Cardiac muscle cell (in vitro differentiated cells and primary cell): ENCODE results near the gene POMT2. TPM values are rescaled to one million over a fixed set of nuclear protein-coding genes. Genes with fewer than 3 reads are reported as not detected.

ENCODE experiments used
- DNase-seq, 2 donors: peaks; one replicate each; pipeline versions ENCODE4 v3.0.0 to v3.0.0-alpha.2; 2010 to 2017; ENCODE audit warnings: low read depth in 1 of 2, low spot score in 1 of 2
- H3K27ac ChIP-seq: fragments of 200-600 bp; sonication (generic); 2 replicates; pipeline ENCODE4 v1.5.1; 2016
- H3K27me3 ChIP-seq: fragments of 200-600 bp; sonication (generic); 2 replicates; pipeline ENCODE4 v1.6.0; 2016; ENCODE audit warnings: control low read depth
- H3K36me3 ChIP-seq: fragments of 200-600 bp; sonication (generic); 2 replicates; pipeline ENCODE4 v1.5.1; 2016; ENCODE audit warnings: control low read depth
- H3K4me1 ChIP-seq: fragments of 200-600 bp; sonication (generic); 2 replicates; pipeline ENCODE4 v1.8.1; 2017; ENCODE audit warnings: low read depth, mild to moderate bottlenecking, mixed run types
- H3K4me3 ChIP-seq: fragments of 200-600 bp; sonication (generic); 2 replicates; pipeline ENCODE4 v1.5.1; 2016; ENCODE audit warnings: mild to moderate bottlenecking
- H3K9me3 ChIP-seq: fragments of 200-600 bp; sonication (generic); 2 replicates; pipeline ENCODE4 v1.5.1; 2017; ENCODE audit warnings: low read depth, mild to moderate bottlenecking, control low read depth
- CTCF ChIP-seq: IDR thresholded peaks from 2 replicates; pipeline ENCODE4 v1.5.1; 2012; ENCODE audit warnings: low read depth, mild to moderate bottlenecking, low read length
- polyA plus RNA-seq: library from polyadenylated mRNA; unstranded; fragments of >200 nt; fragmentation: Nextera tagmentation; extraction: Ambion mirVana; gene quantifications from 2 replicates; pipeline ENCODE4 v1.2.1, GENCODE V29; 2016
- total RNA-seq: library from RNA; depleted of rRNA; stranded (reverse); fragments of >200 nt; gene quantifications from 2 replicates; pipeline ENCODE4 v1.2.3, GENCODE V29; 2016

The POMT2 gene
- total and polyA plus RNA-seq, 2 experiments from 2014 or later, result 29.2 to 40.8 TPM

GRCh38 chr14:77240336-77240915 lies 80.3 kb downstream of the POMT2 start:
- H3K27ac ChIP-seq, result no peak overlapping the region
- H3K36me3 ChIP-seq, result no peaks in the 10 kb centered on the region
- no peak for DNase-seq
- H3K27me3 ChIP-seq, result no peaks in the 10 kb centered on the region
- TF ChIP-seq CTCF, result no peak
- no peak overlapping the region for H3K4me3 ChIP-seq
- H3K4me1 ChIP-seq, result no peaks in the 10 kb centered on the region
- no peaks in the 10 kb centered on the region for H3K9me3 ChIP-seq

GRCh38 chr14:77239412-77239811 lies 81.3 kb downstream of the POMT2 start:
- Histone ChIP-seq H3K27ac (no peak overlapping the region), H3K36me3 (no peaks in the 10 kb centered on the region), H3K9me3 (no peaks in the 10 kb centered on the region), H3K4me1 (no peaks in the 10 kb centered on the region), H3K27me3 (no peaks in the 10 kb centered on the region), H3K4me3 (no peak overlapping the region)
- DNase-seq, result no peak
- TF ChIP-seq CTCF, result no peak

- Histone ChIP-seq H3K4me1 (no peaks in the 10 kb centered on the region), H3K9me3 (no peaks in the 10 kb centered on the region), H3K4me3 (no peak overlapping the region), H3K27me3 (no peaks in the 10 kb centered on the region), H3K36me3 (no peaks in the 10 kb centered on the region), H3K27ac (no peak overlapping the region)
- no peak for DNase-seq
- TF ChIP-seq CTCF, result no peak
These were observed 81.7 kb downstream of the POMT2 start for GRCh38 chr14:77238996-77239395.

GRCh38 chr14:77238356-77238755 lies 82.3 kb downstream of the POMT2 start:
- no peaks in the 10 kb centered on the region for H3K27me3 ChIP-seq
- H3K36me3 ChIP-seq, result no peaks in the 10 kb centered on the region
- no peak overlapping the region for H3K4me3 ChIP-seq
- no peak for TF ChIP-seq CTCF
- no peaks in the 10 kb centered on the region for H3K9me3 ChIP-seq
- no peak for DNase-seq
- H3K4me1 ChIP-seq, result no peaks in the 10 kb centered on the region
- no peak overlapping the region for H3K27ac ChIP-seq

GRCh38 chr14:77236814-77237213 lies 83.9 kb downstream of the POMT2 start:
- H3K4me3 ChIP-seq, result no peak overlapping the region
- no peaks in the 10 kb centered on the region for H3K4me1 ChIP-seq
- DNase-seq, result no peak
- TF ChIP-seq CTCF, result no peak
- no peaks in the 10 kb centered on the region for H3K9me3 ChIP-seq
- no peaks in the 10 kb centered on the region for H3K36me3 ChIP-seq
- no peaks in the 10 kb centered on the region for H3K27me3 ChIP-seq
- no peak overlapping the region for H3K27ac ChIP-seq
